Measurements from ENCODE around the gene CNGB1. TPM values are rescaled to one million over a fixed set of nuclear protein-coding genes. Genes with fewer than 3 reads are reported as not detected.

Gene CNGB1
- total and polyA plus RNA-seq, 4 donors = 2.1 to 6.5 (median 4.3) TPM

DNA sequence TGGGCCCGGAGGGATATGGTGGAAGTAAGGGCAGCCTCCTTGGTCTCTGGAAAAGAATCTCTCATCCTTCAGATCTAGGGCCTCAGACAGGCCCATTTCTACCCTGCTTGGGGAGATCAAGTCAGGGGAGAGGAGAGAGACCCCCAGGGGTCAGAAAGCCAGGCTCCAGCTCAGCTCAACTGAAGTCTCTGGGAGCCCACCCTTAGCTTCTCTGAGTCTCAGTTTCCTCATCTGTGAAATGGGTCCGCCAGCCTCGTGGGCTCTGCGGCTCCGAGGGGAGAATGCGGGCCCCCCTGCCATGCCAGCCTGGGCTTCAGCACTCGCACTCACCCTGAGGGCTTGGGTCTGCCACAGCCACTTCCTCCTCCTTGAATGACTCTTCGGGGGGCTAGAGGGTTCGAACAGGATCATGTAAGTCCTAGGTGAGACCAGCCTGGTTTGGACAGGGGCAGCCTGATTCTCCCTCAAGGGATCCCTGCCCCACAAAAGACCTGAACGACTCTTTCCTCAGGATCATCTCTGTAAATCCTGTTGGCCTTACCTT is 6.7 kb downstream of the CNGB1 start:
- DNase-seq (ENCODE audit: low read depth in 4 of 6, low spot score in 6 of 6) = no peak
- H3K4me3 ChIP-seq (ENCODE audit: low read depth, low read length) = no peak overlapping the region
- H3K9me3 ChIP-seq (ENCODE audit: control insufficient read depth, insufficient read depth, low read length) = no peaks in the 10 kb centered on the region
- no peaks in the 10 kb centered on the region for H3K36me3 ChIP-seq (ENCODE audit: control insufficient read depth, insufficient read depth, low read length)
- WGBS (ENCODE audit: insufficient coverage) = 85% methylated on average over 9 of the region's 10 CpGs
- H3K27ac ChIP-seq (ENCODE audit: low read depth, low read length) = no peak overlapping the region
- no peaks in the 10 kb centered on the region for H3K4me1 ChIP-seq (ENCODE audit: control insufficient read depth, insufficient read depth, low read length)
- no peaks in the 10 kb centered on the region for H3K27me3 ChIP-seq (ENCODE audit: control insufficient read depth, insufficient read depth, low read length)

DNA sequence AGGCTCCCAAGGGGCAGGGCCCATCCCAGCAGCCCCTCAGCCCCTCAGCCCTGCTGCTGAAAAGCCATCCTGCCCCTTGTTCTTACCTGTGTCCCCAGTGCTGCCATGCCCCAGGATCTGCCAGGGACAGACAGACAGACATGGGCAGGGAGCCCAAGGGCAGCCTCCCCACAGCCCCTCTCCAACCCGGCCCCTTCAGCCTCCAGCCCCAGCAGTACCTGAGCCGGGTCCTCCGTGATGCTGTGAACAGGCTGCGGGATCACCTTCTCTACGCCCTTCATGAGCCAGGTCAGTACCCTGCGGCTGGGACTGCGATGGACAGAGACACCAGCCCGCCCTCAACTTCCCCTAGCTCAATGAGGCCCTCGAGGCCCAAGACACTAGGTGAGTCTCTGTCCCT is 8.2 kb downstream of the CNGB1 start:
- Histone ChIP-seq H3K27ac (ENCODE audit: low read depth, low read length) (no peak overlapping the region), H3K9me3 (ENCODE audit: control insufficient read depth, insufficient read depth, low read length) (no peaks in the 10 kb centered on the region), H3K27me3 (ENCODE audit: control insufficient read depth, insufficient read depth, low read length) (no peaks in the 10 kb centered on the region), H3K4me3 (ENCODE audit: low read depth, low read length) (no peak overlapping the region), H3K36me3 (ENCODE audit: control insufficient read depth, insufficient read depth, low read length) (no peaks in the 10 kb centered on the region), H3K4me1 (ENCODE audit: control insufficient read depth, insufficient read depth, low read length) (no peaks in the 10 kb centered on the region)
- 96% methylated on average over 5 of the region's 9 CpGs for WGBS (ENCODE audit: insufficient coverage)
- DNase-seq (ENCODE audit: low read depth in 4 of 6, low spot score in 6 of 6) = no peak

DNA sequence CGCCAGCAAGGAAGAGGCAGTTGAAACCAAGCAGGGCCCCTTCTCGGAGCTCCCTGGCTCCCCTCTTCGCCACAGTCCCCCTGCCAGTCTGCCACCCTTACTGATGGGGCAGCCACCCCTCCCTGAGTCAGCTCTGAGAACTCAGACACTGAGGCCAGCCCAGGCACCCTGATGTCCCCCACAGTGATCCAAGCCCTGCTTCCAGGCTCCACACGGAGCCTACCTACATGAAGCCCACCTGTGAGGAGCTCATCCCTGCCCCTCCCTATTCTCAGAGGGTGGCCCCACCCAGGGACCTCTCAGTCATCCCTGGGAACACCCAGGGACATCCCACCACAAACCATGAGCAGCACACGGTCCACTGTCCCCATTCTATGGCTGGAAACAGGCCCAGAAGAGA is 8.9 kb downstream of the CNGB1 start:
- Histone ChIP-seq H3K27ac (ENCODE audit: low read depth, low read length) (no peak overlapping the region), H3K27me3 (ENCODE audit: control insufficient read depth, insufficient read depth, low read length) (no peaks in the 10 kb centered on the region), H3K36me3 (ENCODE audit: control insufficient read depth, insufficient read depth, low read length) (no peaks in the 10 kb centered on the region), H3K9me3 (ENCODE audit: control insufficient read depth, insufficient read depth, low read length) (no peaks in the 10 kb centered on the region), H3K4me3 (ENCODE audit: low read depth, low read length) (no peak overlapping the region), H3K4me1 (ENCODE audit: control insufficient read depth, insufficient read depth, low read length) (no peaks in the 10 kb centered on the region)
- DNase-seq (ENCODE audit: low read depth in 4 of 6, low spot score in 6 of 6) = no peak
- WGBS (ENCODE audit: insufficient coverage) = 74% methylated on average over 5 of the region's 5 CpGs

DNA sequence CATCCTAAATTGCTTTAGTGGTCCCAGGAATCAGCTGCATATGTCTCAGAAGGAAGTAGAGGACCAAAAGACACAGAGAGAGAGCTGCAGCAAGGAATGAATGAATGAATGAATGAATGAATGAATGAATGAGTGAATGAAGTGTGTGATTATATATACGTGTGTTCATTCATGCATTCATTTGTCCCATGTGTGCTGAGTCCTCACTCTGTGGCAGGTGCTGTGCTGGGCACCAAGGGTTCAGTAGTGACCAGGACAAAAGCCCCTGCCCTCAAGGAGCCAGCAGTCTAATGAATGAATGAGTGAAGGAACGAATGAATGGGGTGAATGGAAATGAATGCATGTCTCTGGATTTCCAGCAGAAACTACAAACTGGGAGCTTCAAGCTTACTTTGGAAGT is 9.4 kb downstream of the CNGB1 start:
- Histone ChIP-seq H3K4me1 (ENCODE audit: control insufficient read depth, insufficient read depth, low read length) (no peaks in the 10 kb centered on the region), H3K27me3 (ENCODE audit: control insufficient read depth, insufficient read depth, low read length) (no peaks in the 10 kb centered on the region), H3K4me3 (ENCODE audit: low read depth, low read length) (no peak overlapping the region), H3K9me3 (ENCODE audit: control insufficient read depth, insufficient read depth, low read length) (no peaks in the 10 kb centered on the region), H3K36me3 (ENCODE audit: control insufficient read depth, insufficient read depth, low read length) (no peaks in the 10 kb centered on the region), H3K27ac (ENCODE audit: low read depth, low read length) (no peak overlapping the region)
- DNase-seq (ENCODE audit: low read depth in 4 of 6, low spot score in 6 of 6) = no peak
- WGBS (ENCODE audit: insufficient coverage) = 76% methylated on average over 2 of the region's 2 CpGs

DNA sequence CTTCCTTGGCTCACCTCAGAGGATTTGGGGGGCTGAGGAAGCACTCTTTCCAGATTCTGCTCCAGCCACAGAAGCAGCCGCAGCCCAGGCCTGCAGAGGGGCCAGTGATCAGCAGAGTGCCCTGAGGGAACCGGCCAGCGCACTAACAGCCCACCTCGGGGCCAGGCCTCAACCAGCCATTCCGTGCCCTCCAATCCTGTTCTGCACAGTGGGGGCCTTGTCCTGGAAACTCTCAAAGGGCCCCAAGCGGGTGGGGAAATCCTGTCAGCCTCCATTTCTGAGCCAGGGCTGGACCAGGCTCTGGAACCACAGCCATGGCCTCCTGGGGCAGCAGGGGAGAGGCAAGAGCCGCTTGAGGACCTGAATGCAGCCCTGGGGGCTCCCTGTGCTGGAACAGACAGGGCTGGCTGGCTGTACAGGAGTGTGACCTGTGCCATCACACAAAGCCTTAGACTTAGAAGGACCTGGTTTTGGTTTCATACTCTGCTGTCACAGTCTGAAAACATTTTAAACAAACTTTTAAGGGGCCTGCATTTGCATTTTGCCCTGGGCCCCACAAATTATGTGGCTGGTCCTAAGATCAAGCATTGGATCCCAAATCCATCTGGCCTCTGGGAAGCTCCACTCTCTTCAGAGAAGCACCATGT is 10.0 kb downstream of the CNGB1 start:
- 85% methylated on average over 7 of the region's 7 CpGs for WGBS (ENCODE audit: insufficient coverage)
- Histone ChIP-seq H3K27me3 (ENCODE audit: control insufficient read depth, insufficient read depth, low read length) (no peaks in the 10 kb centered on the region), H3K9me3 (ENCODE audit: control insufficient read depth, insufficient read depth, low read length) (no peaks in the 10 kb centered on the region), H3K36me3 (ENCODE audit: control insufficient read depth, insufficient read depth, low read length) (no peaks in the 10 kb centered on the region), H3K4me1 (ENCODE audit: control insufficient read depth, insufficient read depth, low read length) (no peaks in the 10 kb centered on the region), H3K4me3 (ENCODE audit: low read depth, low read length) (no peak overlapping the region), H3K27ac (ENCODE audit: low read depth, low read length) (no peak overlapping the region)
- DNase-seq (ENCODE audit: low read depth in 4 of 6, low spot score in 6 of 6) = no peak

DNA sequence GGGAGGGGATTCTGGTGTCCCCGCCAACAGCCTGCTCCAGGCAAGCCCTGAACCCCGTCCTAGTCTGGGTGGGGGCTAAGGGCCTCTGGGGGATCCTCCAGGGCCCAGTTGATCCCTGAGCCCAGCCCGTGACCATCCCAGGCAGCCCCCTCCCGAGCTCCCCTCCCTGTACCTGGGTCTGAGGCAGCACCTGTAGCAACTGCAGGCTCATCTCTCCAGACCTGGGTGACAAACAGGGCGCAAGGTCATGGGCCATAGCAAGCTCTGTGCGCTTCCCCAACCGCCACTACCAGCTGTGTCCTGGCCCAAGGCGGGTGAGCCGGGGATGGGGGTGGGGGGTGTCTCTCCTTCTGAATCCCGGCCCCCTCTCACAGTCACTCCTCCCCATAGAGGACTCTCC is 10.6 kb downstream of the CNGB1 start:
- Histone ChIP-seq H3K27me3 (ENCODE audit: control insufficient read depth, insufficient read depth, low read length) (no peaks in the 10 kb centered on the region), H3K4me1 (ENCODE audit: control insufficient read depth, insufficient read depth, low read length) (peaks cover 3% of the 10 kb centered on the region), H3K36me3 (ENCODE audit: control insufficient read depth, insufficient read depth, low read length) (no peaks in the 10 kb centered on the region), H3K27ac (ENCODE audit: low read depth, low read length) (no peak overlapping the region), H3K9me3 (ENCODE audit: control insufficient read depth, insufficient read depth, low read length) (no peaks in the 10 kb centered on the region), H3K4me3 (ENCODE audit: low read depth, low read length) (no peak overlapping the region)
- 79% methylated on average over 2 of the region's 10 CpGs for WGBS (ENCODE audit: insufficient coverage)
- DNase-seq (ENCODE audit: low read depth in 4 of 6, low spot score in 6 of 6) = no peak

DNA sequence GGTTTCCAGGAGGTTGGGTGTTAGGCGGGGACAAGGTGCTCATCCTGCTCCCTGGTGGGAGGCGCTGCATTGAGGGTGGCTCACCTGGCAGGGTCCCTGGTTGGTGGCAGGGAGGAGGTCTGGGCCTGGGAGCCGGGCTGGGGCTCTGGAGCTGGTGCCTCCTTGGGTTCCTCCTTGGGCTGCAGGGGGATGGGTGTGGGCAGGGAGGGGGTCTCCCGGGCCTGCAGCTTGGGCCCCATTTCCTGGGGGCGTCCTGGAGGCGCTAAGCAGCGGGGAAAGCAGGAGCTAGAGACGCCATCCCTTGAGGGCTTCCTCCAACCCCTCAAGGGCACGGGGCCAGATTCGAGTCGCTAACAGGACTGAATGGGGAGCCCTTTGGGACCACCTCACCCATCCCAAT is 11.1 kb downstream of the CNGB1 start:
- no peak overlapping the region for H3K4me3 ChIP-seq (ENCODE audit: low read depth, low read length)
- WGBS (ENCODE audit: insufficient coverage) = 94% methylated on average over 5 of the region's 11 CpGs
- no peak for DNase-seq (ENCODE audit: low read depth in 4 of 6, low spot score in 6 of 6)
- H3K4me1 ChIP-seq (ENCODE audit: control insufficient read depth, insufficient read depth, low read length) = peaks cover 3% of the 10 kb centered on the region
- no peaks in the 10 kb centered on the region for H3K9me3 ChIP-seq (ENCODE audit: control insufficient read depth, insufficient read depth, low read length)
- H3K27ac ChIP-seq (ENCODE audit: low read depth, low read length) = no peak overlapping the region
- no peaks in the 10 kb centered on the region for H3K36me3 ChIP-seq (ENCODE audit: control insufficient read depth, insufficient read depth, low read length)
- no peaks in the 10 kb centered on the region for H3K27me3 ChIP-seq (ENCODE audit: control insufficient read depth, insufficient read depth, low read length)

DNA sequence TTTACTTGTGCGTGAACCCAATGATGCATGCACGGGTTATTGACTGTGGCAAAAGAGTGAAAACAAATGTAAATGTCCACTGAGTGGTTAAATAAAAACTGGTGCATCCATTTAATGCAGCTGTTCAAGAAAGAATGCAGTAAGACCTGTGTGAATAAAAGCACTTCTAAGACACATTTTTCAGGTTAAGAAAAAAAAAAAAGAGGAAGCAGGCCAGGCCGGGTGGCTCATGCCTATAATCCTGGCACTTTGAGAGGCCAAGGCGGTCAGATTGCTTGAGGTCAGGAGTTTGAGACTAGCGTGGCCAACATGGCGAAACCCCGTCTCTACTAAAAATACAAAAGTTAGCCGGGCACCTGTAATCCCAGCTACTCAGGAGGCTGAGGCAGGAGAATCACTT is 11.8 kb downstream of the CNGB1 start:
- no peak overlapping the region for H3K27ac ChIP-seq (ENCODE audit: low read depth, low read length)
- H3K27me3 ChIP-seq (ENCODE audit: control insufficient read depth, insufficient read depth, low read length) = no peaks in the 10 kb centered on the region
- no peaks in the 10 kb centered on the region for H3K9me3 ChIP-seq (ENCODE audit: control insufficient read depth, insufficient read depth, low read length)
- no peak for DNase-seq (ENCODE audit: low read depth in 4 of 6, low spot score in 6 of 6)
- WGBS (ENCODE audit: insufficient coverage) = 81% methylated on average over 3 of the region's 8 CpGs
- no peak overlapping the region for H3K4me3 ChIP-seq (ENCODE audit: low read depth, low read length)
- no peaks in the 10 kb centered on the region for H3K36me3 ChIP-seq (ENCODE audit: control insufficient read depth, insufficient read depth, low read length)
- H3K4me1 ChIP-seq (ENCODE audit: control insufficient read depth, insufficient read depth, low read length) = peaks cover 3% of the 10 kb centered on the region

DNA sequence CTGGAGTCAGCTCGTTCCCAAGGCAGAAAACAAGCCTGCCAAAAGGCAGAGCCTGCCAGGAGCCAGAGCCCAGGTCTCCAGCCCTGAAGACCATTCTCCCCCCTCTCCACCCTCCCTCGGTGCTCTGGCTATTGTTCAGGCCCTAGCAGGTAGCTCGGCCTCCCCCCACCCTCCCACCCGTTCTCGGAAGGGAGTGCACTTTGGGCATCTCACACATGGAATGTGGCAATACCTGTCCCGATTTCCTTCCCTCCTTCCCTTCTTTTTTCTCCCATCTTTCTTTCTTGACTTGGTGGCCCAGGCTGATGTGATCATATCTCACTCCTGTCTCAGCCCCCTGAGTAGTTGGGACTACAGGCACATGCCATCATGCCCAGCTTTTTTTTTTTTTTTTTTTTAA is 12.4 kb downstream of the CNGB1 start:
- Histone ChIP-seq H3K9me3 (ENCODE audit: control insufficient read depth, insufficient read depth, low read length) (no peaks in the 10 kb centered on the region), H3K4me1 (ENCODE audit: control insufficient read depth, insufficient read depth, low read length) (peaks cover 3% of the 10 kb centered on the region), H3K36me3 (ENCODE audit: control insufficient read depth, insufficient read depth, low read length) (no peaks in the 10 kb centered on the region), H3K27ac (ENCODE audit: low read depth, low read length) (no peak overlapping the region), H3K4me3 (ENCODE audit: low read depth, low read length) (no peak overlapping the region), H3K27me3 (ENCODE audit: control insufficient read depth, insufficient read depth, low read length) (no peaks in the 10 kb centered on the region)
- 62% methylated on average over 5 of the region's 6 CpGs for WGBS (ENCODE audit: insufficient coverage)
- DNase-seq (ENCODE audit: low read depth in 4 of 6, low spot score in 6 of 6) = no peak

DNA sequence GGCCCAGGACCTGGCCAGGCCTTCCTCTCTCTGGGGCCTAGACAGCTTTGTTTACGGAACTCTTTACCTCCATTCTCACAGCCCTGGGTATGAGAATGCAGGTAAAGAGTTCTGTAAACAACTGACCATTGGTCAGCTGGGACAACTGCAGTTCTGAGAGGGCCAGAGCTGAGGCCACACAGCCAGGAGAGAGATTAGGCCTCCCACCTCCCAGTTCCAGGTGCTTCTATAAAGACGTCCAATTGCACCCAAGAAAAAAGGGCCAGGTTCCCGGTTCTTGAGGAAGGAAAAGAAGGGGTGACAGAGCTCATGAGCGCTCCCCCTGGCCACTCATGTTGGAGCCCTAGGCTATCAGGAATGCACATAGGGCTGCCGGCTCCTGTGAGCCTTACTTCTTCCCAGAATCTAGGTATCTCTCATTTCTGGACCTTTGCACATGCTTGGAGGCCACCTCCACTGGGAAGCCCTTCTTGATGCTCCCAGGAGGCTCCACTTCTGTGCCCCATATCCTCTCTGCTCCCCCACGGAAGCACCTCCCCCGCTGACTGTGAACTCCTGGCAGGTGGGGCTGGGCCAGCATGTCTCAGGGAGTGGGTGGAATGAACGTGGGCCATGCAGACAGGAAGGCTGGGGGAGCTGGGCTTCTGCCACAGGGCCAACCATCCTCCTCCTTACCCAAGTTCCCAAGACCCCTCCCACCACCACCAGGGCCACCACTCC is 13.1 kb downstream of the CNGB1 start:
- Histone ChIP-seq H3K27me3 (ENCODE audit: control insufficient read depth, insufficient read depth, low read length) (no peaks in the 10 kb centered on the region), H3K9me3 (ENCODE audit: control insufficient read depth, insufficient read depth, low read length) (no peaks in the 10 kb centered on the region), H3K27ac (ENCODE audit: low read depth, low read length) (no peak overlapping the region), H3K4me1 (ENCODE audit: control insufficient read depth, insufficient read depth, low read length) (peaks cover 3% of the 10 kb centered on the region), H3K4me3 (ENCODE audit: low read depth, low read length) (no peak overlapping the region), H3K36me3 (ENCODE audit: control insufficient read depth, insufficient read depth, low read length) (no peaks in the 10 kb centered on the region)
- DNase-seq (ENCODE audit: low read depth in 4 of 6, low spot score in 6 of 6) = no peak
- 78% methylated on average over 3 of the region's 8 CpGs for WGBS (ENCODE audit: insufficient coverage)
